ENCODE results near the gene PSRC1.
"Not testable (repeated sequence)": the region's sequence is repeated elsewhere in the genome, so short reads cannot be mapped to it uniquely, and the experiment has no call there.

The PSRC1 gene

GRCh38 chr1:109282952-109283747 is at the start of gene PSRC1:
Gene PSRC1, minus strand, starts transcription at chr1:109283145.
- DNase-seq: peak; percentile 95

DNA sequence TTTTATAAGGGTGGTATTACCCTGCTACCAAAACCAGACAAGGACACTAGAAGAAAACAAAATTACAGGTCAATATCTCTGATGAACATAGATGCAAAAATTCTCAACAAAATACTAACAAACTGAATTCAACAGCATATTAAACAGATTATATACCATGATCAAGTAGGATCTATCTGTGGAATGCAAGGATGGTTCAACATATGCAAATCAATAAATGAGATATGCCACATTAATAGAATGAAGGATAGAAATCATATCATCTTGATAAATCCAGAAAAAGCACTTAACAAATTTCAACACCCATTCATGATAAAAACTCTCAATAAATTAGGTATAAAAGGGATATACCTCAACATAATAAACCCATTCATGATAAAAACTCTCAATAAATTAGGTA is 48.2 kb upstream of the PSRC1 start:
- no peak for DNase-seq

DNA sequence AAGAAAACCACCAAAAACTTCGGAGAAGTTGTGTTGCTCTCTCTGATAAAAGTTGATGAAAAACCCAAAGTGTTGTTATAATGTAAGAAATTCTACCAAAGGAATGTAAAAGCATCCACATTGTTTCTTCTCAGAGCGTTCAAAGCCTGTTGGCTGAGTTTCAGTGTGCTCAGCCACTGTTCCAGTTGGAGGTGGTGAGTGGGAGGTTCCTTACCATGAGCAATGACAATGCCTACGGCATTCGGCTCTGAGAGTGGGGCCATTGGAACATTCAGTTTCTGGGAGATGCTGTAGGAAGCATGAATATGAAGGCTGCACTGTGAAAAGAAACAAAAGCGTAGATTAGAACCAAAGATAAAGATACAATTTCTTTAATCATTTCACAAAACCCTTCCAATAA is 44.3 kb upstream of the PSRC1 start:
- DNase-seq: no peak

DNA sequence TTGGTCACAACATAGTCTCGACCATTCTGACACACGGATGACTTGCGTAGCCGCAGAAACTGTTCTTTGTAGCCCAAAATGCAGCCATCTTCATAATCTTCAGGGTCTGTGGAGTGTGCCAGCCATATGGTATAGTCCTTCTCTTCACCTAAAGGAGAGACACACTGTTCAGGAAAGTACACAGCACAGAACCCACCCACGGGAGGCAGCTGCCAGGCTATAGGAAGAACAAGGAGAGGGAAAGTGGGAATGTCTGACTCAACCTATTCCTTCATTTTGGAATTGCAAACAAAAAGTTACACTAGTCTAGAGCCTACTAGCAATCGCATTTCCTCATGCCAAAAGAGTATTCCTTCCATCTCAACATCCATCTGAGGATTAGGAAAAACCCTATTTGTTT is 40.0 kb upstream of the PSRC1 start:
- DNase-seq: no peak

- DNase-seq: no peak
Measured at GRCh38 chr1:109319114-109319513, 36.2 kb upstream of the PSRC1 start.

- no peak for DNase-seq
Measured at GRCh38 chr1:109316506-109316905, 33.6 kb upstream of the PSRC1 start.

- no peak for DNase-seq
Measured at GRCh38 chr1:109315288-109315687, 32.3 kb upstream of the PSRC1 start.

DNA sequence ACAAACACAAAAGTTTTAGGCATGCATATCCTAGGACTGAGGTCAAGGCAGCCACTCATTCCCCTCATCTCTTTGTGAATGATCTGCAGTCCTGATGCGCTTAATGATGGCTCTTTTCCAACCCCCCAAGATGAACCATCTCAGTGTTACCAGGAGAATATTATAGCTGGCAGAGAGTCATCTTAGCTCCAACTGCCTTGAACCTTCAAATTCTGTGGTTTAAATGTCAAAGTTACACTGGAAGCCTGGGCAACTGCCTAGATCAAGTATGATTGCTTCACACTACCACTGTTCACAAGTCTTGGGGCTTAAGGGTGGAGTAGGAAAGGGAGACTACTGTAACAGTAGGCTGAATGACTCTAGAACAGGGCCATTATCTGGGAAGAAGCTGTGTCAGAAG is 31.9 kb upstream of the PSRC1 start:
- no peak for DNase-seq

DNA sequence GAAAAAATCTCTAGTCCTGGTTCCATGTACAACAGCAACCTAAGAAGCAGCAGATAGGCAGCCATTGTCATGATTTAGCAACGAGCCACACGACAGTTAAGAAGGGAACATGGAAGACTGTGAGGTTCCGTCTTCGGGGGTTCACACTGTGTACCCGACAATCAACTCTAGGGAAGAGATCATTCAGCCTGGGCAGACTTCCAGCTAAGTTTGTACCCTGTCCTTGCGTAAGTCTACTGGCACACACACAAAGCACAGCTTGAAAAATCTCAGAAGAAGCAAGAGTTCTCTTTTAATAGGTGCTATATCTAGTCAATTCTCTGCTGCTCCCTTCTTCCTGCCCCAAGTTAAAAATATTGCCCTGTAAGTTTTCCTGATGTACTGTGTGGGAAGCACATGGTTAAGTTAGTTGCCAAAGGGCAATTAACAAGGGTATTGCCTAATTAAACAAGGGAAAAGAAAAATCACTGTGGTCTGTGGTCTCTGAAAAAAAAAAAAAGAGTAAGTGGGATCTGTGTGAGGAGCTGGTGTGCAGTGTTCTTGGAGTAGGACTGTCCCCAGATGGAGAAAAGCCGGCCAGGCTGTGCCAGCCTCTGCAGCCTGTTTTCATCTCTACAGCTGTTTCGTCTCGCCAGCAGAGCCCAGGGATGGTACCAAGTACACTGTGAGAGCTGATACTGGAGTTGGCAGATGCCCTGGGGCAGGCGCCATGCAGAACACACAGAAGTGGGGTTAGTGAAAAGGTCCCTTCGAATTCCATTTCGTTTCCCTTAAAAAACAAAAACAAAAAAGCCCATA is 30.2 kb upstream of the PSRC1 start:
- DNase-seq: no peak

DNA sequence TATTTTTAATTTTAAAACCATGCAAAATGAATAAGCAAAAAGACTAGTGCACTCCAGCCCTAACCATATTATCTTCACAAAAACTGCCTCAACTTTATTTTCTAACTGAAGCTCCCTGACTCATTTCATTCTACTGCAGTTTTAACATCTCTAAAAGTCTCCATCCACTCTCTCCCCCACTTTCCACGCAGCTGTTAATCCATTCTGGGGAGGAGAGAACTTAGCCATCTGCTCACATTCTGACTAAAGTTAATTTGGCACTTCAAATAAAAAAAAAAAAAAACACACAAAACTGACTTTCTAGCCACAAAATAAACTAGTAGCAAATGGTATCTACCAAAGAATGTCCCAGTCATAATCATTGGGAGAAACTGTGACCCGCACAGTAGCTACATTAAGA is 29.3 kb upstream of the PSRC1 start:
- no peak for DNase-seq

DNA sequence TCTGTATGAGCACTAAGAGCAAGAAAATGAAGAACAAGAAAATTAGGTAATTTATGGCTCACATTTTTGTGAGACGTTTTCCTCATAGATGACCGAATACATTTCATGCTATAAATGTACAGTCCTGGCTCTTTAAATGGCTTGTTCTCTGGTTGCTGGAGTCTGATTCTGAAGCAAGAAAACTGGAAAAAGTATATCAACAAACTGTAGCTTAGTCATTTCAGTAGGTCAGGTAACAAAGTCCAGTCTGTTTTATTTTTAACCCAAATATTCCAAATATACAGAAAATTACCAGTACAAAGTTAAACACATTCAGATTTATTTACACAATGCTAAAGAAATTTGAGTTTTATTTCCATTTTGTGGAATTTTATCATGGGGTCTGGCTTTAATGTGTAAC is 26.4 kb upstream of the PSRC1 start:
- DNase-seq: peak; percentile 11

- no peak for DNase-seq
Measured at GRCh38 chr1:109307274-109308021, 24.5 kb upstream of the PSRC1 start.

DNA sequence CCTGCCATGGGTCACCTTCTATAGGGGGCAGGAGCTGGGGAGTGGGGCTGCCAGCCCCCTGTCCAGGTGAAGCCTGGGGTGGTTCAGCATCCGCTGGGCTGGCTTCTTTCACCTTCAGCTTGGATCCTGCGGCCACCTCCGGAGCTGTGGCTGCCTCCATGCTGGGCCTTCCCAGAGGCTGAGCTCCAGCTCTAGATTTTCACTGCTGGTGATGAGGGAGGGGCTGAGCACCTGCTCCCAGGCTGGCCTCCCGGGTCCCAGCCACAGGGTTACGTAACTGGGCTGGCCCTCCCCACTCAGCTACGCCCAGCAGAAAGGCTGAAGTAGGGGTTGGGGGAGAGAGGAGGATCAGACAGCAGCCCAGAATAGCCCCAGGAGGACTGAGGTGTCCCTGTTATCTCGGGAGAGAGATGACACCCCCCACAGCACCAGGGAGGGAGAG is 23.9 kb upstream of the PSRC1 start, which contains the start of gene MYBPHL:
Gene MYBPHL (minus strand): TSS at position 180 of the 442 bp plus-strand sequence. CDS start 20 bp downstream, at position 160.
- no peak for DNase-seq

DNA sequence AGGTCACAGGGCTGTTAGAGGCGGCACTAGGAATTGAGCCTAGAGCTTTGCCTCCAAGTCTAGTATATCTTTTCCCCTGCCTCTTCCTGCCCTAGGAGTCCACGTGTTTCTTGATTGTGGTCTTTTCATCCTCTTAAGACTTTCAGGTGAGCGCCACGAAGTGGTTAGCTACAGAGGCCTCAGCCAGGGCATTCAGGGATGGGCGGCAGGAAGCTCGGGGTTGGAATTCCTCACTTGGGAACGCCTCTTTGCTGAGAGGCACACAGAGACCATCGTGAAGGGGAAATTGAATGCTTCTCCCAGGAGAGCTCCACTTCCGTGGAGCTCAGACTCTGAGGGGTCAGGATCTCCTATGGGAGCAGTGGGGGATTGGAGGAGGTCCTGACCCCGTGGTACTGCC is 23.0 kb upstream of the PSRC1 start:
- not testable (repeated sequence) for DNase-seq

DNA sequence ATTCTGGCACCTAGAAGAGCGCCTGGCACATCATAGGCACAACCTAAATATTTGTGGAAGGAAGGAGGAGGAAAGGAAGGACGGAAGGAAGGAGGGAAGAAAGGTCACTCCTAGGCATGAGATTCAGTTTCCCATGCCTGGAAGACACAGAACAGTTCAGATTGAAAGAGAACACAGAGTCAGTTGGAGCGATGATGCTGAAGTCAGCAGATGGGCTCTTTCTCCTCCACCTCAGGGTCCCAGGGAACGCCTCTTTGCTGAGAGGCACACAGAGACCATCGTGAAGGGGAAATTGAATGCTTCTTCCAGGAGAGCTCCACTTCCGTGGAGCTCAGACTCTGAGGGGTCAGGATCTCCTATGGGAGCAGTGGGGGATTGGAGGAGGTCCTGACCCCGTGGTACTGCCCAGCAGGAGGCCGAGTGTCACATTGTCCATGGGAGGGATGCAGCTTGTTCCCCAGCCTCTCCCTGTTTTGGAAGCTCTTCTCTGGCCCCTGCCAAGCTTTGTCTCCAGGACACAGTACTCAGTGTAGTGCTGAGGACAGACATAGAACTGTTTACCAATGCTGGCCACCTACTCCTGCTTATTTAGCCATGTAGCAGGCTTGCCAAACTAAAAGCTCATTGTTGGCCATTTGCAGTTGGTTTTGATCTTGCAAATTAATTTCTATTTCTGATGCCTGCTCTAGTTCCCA is 21.4 kb upstream of the PSRC1 start:
- DNase-seq: no peak

- no peak for DNase-seq
Measured at GRCh38 chr1:109301874-109302273, 18.9 kb upstream of the PSRC1 start.

GRCh38 chr1:109300650-109301151 is 17.8 kb upstream of the PSRC1 start:
- no peak for DNase-seq

- no peak for DNase-seq
Measured at GRCh38 chr1:109299558-109300343, 16.8 kb upstream of the PSRC1 start.

DNA sequence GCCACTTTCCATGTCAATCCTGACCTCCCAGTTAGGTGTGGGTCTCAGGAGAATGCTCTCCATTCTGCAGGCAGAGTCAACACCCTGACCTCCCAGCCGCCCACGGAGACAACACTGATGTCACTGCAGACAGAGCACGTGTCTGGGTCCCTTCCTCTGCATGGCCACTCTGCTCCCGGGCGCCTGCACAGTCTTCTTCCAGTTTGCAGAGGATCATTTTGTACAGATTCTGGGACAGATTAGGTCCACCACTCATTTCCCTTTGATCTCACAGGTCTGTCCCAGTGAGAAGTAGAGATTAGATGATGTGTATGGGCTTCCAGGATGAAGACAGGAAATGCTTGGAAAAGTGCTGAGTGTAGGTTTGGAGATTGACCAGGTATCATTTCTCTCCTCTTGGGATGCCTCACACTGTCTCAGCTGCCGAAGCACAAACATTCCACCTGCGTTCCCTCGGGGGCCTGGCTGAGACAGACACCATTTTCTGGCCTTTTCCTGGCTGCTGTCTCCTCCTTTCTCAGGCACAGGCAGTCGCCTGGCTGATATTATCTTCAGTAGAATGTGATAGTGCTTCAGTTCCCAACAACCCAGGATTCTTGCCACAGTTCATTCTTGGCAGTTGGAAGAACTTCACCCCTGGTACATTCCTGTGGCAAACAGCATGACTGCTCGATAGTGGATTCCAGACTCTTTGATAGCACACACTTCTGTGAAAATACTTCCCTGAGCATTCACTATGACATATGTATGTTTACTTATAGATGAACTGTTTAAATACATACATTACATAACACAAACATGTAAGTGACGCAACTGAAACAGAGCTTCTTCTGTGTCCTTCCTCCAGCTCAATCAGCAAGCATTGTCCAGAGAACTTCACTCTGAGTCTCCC is 16.0 kb upstream of the PSRC1 start:
- DNase-seq: peak; percentile 54

DNA sequence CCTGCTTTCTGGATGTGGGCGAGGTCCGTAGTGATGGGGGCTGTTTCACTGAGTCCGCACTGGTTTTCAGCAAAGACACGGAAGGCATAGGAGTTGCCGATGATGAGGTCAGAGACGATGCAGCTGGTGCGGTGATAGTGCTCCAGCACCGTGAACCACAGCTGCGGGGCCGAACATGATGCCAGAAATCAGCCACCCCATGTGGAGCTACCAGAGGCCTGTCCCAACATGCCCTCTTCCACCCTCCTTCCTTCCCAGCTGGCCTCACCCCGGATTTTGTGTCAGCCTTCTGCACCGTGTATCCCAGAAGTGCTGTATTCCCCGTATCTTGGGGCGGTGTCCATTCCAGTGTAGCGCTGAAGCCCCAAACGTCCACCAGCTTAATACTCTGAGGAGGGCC is 13.8 kb upstream of the PSRC1 start:
- DNase-seq: no peak

Measured in suppressor macrophage treated with lipopolysaccharide for 4 hours (primary cell).